HG03025 (cell line): ENCODE data around the gene SLC35F5.
A peak's percentile ranks its signal among the peaks of the same experiment; 100 is the strongest.
"Not testable (repeated sequence)": the region's sequence is repeated elsewhere in the genome, so short reads cannot be mapped to it uniquely, and the experiment has no call there.

Source experiments
- ATAC-seq: cut with Tn5 transposase; IDR thresholded peaks from one replicate; pipeline ENCODE4 v1.9.1; 2021; ENCODE audit warnings: mild to moderate bottlenecking, moderate library complexity; ENCODE audit not compliant: unreplicated experiment, low FRiP score

The SLC35F5 gene

GRCh38 chr2:113698892-113699447 lies 57.5 kb downstream of the SLC35F5 start:
- ATAC-seq = peak; percentile 76

- not testable (repeated sequence) for ATAC-seq
Observed at GRCh38 chr2:113698251-113698650, 58.2 kb downstream of the SLC35F5 start.

DNA sequence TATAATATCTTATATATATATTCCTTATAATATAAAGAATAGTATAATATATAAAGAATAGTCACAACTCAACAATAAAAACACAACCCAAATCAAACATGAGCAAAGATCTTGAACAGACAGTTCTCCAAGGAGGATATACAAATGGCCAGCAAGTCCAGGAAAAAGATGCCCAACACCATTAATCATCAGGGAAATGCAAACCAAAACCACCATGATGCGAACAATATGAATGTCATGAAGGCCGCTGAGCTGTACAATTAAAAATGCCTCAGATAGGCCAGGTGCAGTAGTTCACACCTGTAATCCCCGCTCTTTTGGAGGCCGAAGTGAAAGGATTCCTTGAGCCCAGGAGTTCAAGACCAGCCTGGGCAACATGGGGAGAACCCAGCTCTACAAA lies 58.9 kb downstream of the SLC35F5 start:
- ATAC-seq = no peak

GRCh38 chr2:113694438-113694837 lies 62.0 kb downstream of the SLC35F5 start:
- ATAC-seq = no peak

- peak; percentile 58 for ATAC-seq
Observed at GRCh38 chr2:113692698-113693428, 63.6 kb downstream of the SLC35F5 start.

GRCh38 chr2:113690871-113691270 lies 65.6 kb downstream of the SLC35F5 start:
- ATAC-seq = not testable (repeated sequence)

GRCh38 chr2:113686537-113686936 lies 69.9 kb downstream of the SLC35F5 start:
- no peak for ATAC-seq

GRCh38 chr2:113685471-113685870 lies 71.0 kb downstream of the SLC35F5 start:
- no peak for ATAC-seq

- ATAC-seq = no peak
Observed at GRCh38 chr2:113679457-113679856, 77.0 kb downstream of the SLC35F5 start.

DNA sequence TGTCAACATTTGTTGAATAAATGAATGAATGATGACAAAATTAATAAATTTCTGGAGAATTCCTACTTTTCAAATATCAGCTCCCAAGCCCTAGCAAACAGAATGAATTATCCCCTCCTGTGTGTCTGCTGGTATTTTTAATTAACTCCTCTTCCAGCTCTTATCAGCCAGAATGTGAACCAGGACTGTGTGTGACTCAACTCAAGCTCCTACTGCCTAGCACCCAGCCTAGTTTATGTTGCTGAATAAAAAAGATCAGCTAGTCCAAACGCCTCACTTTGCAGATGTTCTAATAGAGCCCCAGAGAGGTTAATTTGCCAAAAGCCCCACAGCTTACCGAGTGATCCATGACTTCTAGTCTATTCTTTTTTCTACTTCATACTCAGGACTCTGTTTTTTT lies 79.1 kb downstream of the SLC35F5 start:
- ATAC-seq = no peak

DNA sequence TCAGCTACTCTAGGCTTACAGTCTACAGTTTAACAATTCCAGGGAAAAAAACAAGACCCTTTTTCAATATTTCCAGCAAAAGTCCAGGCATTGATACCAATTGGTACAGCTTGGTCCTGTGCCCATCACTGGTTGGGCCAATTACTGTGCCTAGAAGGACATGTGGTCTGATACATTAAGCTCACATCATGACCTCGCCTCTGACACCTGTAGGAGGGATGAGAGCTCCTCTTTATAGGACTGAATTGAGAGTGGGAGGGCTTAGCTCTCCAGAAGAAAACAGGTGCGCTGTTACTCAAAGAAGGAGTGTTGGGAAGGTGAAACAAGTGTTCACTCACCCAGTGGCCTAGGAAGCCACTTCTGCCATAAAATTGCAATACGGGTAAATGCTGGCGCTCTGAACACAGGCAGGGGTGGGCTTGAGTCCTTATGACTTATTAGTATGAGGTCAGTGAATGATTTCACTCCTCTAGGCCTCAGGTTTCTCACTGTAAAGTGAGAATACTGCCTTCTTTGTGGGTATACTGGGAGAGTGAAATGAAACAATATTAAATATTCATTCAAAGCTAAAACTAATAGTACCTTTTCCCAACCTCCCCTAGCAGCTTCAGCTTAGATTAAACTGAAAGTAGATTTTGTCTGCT lies 79.7 kb downstream of the SLC35F5 start:
- no peak for ATAC-seq

DNA sequence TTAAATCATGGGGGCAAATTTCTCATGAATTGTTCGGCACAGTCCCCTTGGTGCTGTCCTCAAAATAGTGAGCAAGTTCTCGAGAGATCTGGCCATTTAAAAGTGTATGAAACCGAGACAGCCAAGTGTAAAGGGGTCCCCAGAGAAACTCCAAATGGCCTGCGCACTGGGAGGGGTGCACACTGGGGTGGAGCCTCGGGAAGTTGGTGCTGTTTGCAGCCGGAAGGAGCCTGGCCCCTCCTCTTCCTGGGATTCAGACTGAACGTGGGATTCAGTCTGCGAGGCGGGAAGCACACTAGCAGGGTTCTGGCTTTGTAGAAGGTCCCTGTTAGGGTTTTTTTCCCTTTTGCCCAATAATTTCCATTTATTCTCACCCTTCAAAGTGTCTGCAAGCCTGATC lies 80.6 kb downstream of the SLC35F5 start:
- no peak for ATAC-seq

DNA sequence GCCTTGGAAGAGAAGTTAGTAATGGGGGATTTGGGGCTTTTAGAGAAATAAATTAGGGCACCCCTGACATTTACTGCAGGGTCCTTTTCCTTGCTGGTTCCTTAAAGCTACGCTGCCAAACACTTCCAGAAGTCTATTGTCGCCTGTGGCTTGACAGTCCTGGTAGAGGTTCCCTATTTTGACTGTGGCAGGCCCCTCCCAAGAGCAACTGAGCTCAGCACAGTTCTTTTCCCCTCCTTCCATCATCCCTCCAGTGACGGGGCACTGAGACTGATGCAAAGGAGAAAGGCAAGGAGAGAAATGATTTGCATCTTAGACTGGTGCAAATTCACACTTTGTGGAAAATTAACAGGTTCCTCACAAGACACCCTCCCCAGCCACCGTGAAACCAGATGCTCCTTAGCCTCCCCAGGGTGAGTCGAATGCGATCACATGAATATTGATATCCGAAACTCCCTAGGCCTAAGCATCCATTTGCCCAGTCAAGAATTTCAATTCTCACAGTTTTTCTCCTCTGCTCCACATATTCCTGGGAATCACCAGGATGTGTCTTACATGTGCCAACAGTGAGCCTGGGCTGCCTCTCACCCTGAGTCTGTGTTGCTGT lies 84.0 kb downstream of the SLC35F5 start:
- ATAC-seq = no peak

DNA sequence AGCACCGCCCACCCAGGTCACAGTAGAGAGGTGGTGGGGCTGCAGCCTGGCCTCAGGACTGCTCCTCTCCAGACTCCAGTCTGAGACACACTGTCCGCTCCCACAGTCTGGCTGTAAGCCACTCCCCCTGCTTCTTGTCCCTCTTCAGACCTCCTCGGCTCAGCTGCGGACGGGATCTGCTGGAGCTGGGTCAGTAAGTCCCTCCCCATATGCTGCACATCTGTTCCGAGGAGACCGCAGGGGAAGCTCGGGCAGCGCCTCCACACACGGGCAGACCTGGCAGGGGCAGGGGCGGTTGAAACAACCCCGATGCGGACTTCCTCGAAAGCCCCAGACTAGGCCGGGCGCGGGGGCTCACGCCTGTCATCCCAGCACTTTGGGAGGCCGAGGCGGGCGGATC lies 87.4 kb downstream of the SLC35F5 start:
- not testable (repeated sequence) for ATAC-seq

DNA sequence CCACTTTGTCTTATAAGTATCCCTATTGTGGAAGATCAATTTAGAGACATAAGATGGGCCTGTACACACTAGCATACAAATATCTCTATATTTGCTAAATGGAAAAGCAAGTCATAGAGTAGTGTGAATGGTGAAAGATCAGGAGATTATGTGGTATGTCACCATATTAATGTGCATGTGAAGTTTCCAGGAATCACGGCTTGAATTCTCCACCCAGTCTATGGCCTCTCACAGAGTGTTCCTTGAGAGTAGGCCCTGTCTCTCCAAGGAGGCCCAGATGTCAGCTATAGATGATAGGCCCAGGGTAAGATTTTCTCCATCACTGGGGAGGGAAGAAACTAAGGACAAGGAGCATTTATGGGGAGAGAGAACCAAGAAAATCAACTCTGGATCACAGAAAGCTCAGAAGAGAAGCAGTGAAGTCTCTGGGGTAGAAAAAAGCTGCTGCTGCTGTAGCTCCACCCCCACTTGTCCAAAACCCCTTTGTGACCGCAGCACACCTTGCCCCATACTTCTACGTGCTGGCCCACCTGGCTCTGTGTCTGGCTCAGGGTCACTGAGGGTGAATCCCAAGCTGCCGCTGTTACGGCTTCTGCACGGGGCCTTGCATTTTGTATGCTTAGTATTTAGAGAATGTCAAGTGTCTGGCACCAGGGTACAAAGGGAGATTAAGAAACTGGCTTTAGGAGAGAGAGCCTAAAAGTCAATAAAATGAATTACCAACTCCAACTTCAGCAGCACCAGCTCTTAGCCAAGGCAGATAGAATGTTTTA lies 91.5 kb downstream of the SLC35F5 start:
- ATAC-seq = not testable (repeated sequence)

DNA sequence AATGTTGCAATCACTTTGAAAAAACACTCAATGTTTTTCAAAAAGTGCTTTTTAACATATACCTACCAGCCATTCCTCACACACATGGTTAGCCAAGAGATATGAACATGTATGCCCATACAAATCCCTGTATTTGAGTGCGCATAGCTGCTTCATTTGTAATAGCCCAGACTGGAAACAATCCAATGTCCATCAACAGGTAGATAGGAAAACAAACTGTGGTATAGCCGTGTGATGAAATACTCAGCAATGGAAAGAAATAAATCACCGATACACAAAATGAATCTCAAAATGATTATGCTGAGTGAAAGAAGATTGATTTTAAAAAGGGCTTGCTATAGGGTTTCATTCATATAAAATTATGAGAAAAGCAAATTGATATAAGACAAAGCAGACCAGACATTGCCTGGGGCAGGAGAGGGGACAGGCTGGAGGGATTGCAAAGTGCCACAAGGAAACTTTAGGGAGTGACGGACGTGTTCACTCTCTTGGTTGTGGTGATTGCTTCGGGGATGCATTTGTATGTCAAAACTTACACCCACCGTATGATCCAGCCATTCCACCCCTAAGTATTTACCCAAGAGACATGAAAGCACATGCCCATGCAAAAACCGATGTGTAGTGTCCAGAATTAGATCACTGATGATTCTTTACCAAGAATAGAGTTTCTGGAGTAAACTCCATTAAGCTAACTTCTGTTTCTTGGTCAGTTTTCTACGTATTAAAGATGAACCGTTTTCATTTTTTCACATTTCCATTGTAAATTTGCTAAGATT lies 93.0 kb downstream of the SLC35F5 start:
- ATAC-seq = not testable (repeated sequence)
